Vagina (tissue), 2 donors: ENCODE results near the gene XKR8. TPM values are rescaled to one million over a fixed set of nuclear protein-coding genes. Genes with fewer than 3 reads are reported as not detected.

ENCODE experiments used
- DNase-seq, 2 donors: peaks; one replicate each; pipeline ENCODE4 v3.0.0-alpha.2; 2017; ENCODE audit errors: extremely low spot score in 2 of 2
- H3K27ac ChIP-seq: fragments of 200-600 bp; sonication (generic); one replicate; pipeline ENCODE4 v1.5.1; 2019
- H3K27me3 ChIP-seq: fragments of 200-600 bp; sonication (generic); one replicate; pipeline ENCODE4 v1.5.1; 2019
- H3K36me3 ChIP-seq, 2 donors: fragments of 200-600 bp; sonication (generic); one replicate each; pipeline ENCODE4 v1.5.1; 2017 to 2019
- H3K4me1 ChIP-seq: fragments of 200-600 bp; sonication (generic); one replicate; pipeline ENCODE4 v1.5.1; 2019
- H3K4me3 ChIP-seq, 2 donors: fragments of 200-600 bp; sonication (generic); 1 replicate in 1 of 2; 2 replicates in 1 of 2; pipeline ENCODE4 v1.5.1; 2016 to 2019
- H3K9me3 ChIP-seq: fragments of 200-600 bp; sonication (generic); one replicate; pipeline ENCODE4 v1.5.1; 2019
- CTCF ChIP-seq, 3 experiments: fragments of 450-650 bp in 2 of 3; fragments of 200-600 bp in 1 of 3; sonication (generic) in 1 of 3; IDR thresholded peaks; one replicate each; pipeline ENCODE4 v1.5.1; 2017 to 2019; ENCODE audit warnings: antibody characterized with exemption in 3 of 3, mild to moderate bottlenecking in 2 of 3, moderate library complexity in 2 of 3
- POLR2A ChIP-seq, 2 donors: fragments of 450-650 bp; IDR thresholded peaks; one replicate each; pipeline ENCODE4 v1.6.1; 2017; ENCODE audit warnings: antibody characterized with exemption in 2 of 2, mild to moderate bottlenecking in 2 of 2, moderate library complexity in 2 of 2
- POLR2AphosphoS5 ChIP-seq, 2 donors: sonication (generic); formaldehyde crosslinking; IDR thresholded peaks; one replicate each; pipeline ENCODE4 v1.9.0; 2017; ENCODE audit warnings: antibody characterized with exemption in 2 of 2, mild to moderate bottlenecking in 2 of 2, low read depth in 1 of 2; ENCODE audit not compliant: insufficient read depth in 1 of 2
- intact Hi-C: fragments of 100-400 bp; cut with DNase I; formaldehyde crosslinking; loops from one replicate; pipeline ENCODE4 v1.15.1; 2023
- total RNA-seq: library from RNA; depleted of rRNA; stranded (reverse); fragments of >200 nt; gene quantifications from one replicate; pipeline ENCODE4 v1.2.3, GENCODE V29; 2016

XKR8 gene
- total RNA-seq, 1 donor from 2014 or later = 7.4 TPM

DNA sequence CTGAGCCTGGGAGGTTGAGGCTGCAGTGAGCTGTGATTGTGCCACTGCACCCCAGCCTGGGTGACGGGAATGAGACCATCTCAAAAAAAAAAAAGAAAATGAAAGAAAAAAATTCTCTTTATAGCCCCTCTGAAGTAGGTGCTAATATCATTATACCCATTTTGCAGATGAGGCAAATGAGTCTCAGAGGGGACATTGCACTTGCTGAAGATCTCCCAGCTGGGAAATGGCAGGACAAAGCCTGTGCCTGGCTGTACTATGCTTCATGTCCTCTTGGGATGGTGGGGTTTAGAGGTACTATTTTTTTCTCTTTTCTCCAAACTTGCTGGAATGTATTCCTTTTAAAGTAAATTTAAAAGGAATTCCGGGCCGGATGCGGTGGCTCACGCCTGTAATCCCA is 23.4 kb upstream of the XKR8 start:
- no peak overlapping the region for H3K4me3 ChIP-seq
- no peaks in the 10 kb centered on the region for H3K27me3 ChIP-seq
- TF ChIP-seq POLR2AphosphoS5 (IDR thresholded peaks at IDR 0.05; ENCODE audit: insufficient read depth in 1 of 2, low read depth in 1 of 2) (no peak), POLR2A (IDR thresholded peaks at IDR 0.05) (no peak), CTCF (IDR thresholded peaks at IDR 0.05) (no peak)
- intact Hi-C loops = no loop called here
- H3K27ac ChIP-seq = no peak overlapping the region
- DNase-seq = no peak
- no peaks in the 10 kb centered on the region for H3K9me3 ChIP-seq
- no peaks in the 10 kb centered on the region for H3K36me3 ChIP-seq
- H3K4me1 ChIP-seq = peaks cover 7% of the 10 kb centered on the region

GRCh38 chr1:27937524-27937836 is 22.3 kb upstream of the XKR8 start:
- intact Hi-C loops = no loop called here
- no peak for TF ChIP-seq POLR2A (IDR thresholded peaks at IDR 0.05)
- no peak for TF ChIP-seq POLR2AphosphoS5 (IDR thresholded peaks at IDR 0.05; ENCODE audit: insufficient read depth in 1 of 2, low read depth in 1 of 2)
- Histone ChIP-seq H3K4me3 (no peak overlapping the region), H3K9me3 (no peaks in the 10 kb centered on the region), H3K27me3 (no peaks in the 10 kb centered on the region), H3K27ac (no peak overlapping the region), H3K36me3 (no peaks in the 10 kb centered on the region), H3K4me1 (peaks cover 7% of the 10 kb centered on the region)
- DNase-seq = no peak

DNA sequence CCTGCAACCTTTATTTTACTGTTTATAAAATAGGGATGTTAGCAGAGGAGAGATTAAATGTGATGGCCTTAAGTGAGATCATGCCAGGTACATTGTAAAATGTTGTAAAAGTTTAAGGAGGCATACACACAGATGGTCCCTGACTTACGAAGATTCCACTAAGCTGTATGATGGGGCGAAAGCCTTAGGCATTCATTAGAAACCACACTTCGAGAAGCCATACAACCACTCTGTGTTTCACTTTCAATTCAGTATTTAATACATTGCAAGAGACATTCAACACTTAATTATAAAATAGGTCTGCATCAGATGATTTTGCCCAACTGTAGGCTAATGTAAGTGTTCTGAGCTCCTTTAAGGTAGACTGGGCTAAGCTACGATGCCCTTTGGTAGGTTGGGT is 21.3 kb upstream of the XKR8 start:
- no peak for DNase-seq
- H3K27me3 ChIP-seq = no peaks in the 10 kb centered on the region
- no peaks in the 10 kb centered on the region for H3K9me3 ChIP-seq
- no peak overlapping the region for H3K4me3 ChIP-seq
- no peak overlapping the region for H3K27ac ChIP-seq
- peaks cover 7% of the 10 kb centered on the region for H3K4me1 ChIP-seq
- H3K36me3 ChIP-seq = no peaks in the 10 kb centered on the region
- no peak for TF ChIP-seq POLR2AphosphoS5 (IDR thresholded peaks at IDR 0.05; ENCODE audit: insufficient read depth in 1 of 2, low read depth in 1 of 2)
- no peak for TF ChIP-seq POLR2A (IDR thresholded peaks at IDR 0.05)
- no peak for TF ChIP-seq CTCF (IDR thresholded peaks at IDR 0.05)
- intact Hi-C loops = no loop called here

GRCh38 chr1:27940297-27940696 is 19.5 kb upstream of the XKR8 start:
- no peak for DNase-seq
- H3K36me3 ChIP-seq = no peaks in the 10 kb centered on the region
- H3K27ac ChIP-seq = no peak overlapping the region
- H3K9me3 ChIP-seq = no peaks in the 10 kb centered on the region
- intact Hi-C loops = no loop called here
- H3K4me3 ChIP-seq = no peak overlapping the region
- TF ChIP-seq CTCF (IDR thresholded peaks at IDR 0.05) (no peak), POLR2A (IDR thresholded peaks at IDR 0.05) (no peak), POLR2AphosphoS5 (IDR thresholded peaks at IDR 0.05; ENCODE audit: insufficient read depth in 1 of 2, low read depth in 1 of 2) (no peak)
- H3K27me3 ChIP-seq = no peaks in the 10 kb centered on the region
- peaks cover under 1% of the 10 kb centered on the region for H3K4me1 ChIP-seq

DNA sequence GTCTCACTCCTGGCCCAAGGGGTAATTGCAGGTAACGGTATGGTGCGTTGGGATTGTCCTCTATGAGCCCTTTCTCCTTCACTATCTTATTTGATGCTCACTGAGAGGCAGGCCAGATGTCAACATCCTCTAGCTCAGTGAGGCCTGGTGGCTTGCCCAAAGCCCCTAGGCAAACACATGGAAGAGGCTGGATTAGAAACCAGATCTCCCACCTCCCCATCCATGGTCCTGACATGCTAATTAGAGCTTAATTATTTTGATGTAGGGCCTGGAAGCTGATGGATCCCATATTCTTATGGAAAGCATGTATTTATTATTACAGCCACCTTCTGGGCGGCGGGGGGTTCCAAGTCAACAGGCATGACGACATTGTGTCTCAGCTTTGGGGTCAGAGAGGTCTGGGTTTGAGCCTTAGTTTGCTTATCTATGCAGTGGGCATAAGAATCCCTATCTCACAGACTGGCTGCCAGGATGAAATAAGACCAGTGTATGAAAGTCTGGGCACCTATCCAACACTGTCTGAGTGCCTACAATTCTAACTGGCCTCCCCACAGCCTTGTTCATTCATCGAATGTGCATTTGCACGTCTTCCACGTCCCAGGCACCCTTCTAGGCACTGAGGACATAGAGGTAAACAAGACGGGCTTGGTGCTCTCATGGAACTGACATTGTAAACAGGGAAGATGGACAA is 18.8 kb upstream of the XKR8 start:
- no peak overlapping the region for H3K4me3 ChIP-seq
- intact Hi-C loops = no loop called here

More for the DNA sequence above, 18.8 kb upstream of the XKR8 start:
- Histone ChIP-seq H3K4me1 (no peaks in the 10 kb centered on the region), H3K36me3 (no peaks in the 10 kb centered on the region), H3K9me3 (no peaks in the 10 kb centered on the region), H3K27ac (no peak overlapping the region), H3K27me3 (no peaks in the 10 kb centered on the region)
- no peak for DNase-seq
- TF ChIP-seq POLR2A (IDR thresholded peaks at IDR 0.05) (no peak), CTCF (IDR thresholded peaks at IDR 0.05) (no peak), POLR2AphosphoS5 (IDR thresholded peaks at IDR 0.05; ENCODE audit: insufficient read depth in 1 of 2, low read depth in 1 of 2) (no peak)
